K562 (cell line): ENCODE data around the gene C16orf89. TPM values are rescaled to one million over a fixed set of nuclear protein-coding genes. Genes with fewer than 3 reads are reported as not detected.

Experiments used
- CBFA2T2 ChIP-seq: fragments of 450-650 bp; conservative IDR thresholded peaks from 2 replicates; pipeline ENCODE4 v1.6.1; 2017; ENCODE audit warnings: mild to moderate bottlenecking
- CTBP1 ChIP-seq: fragments of 450-650 bp; IDR thresholded peaks from 2 replicates; pipeline ENCODE4 v1.6.1; 2016; ENCODE audit warnings: borderline replicate concordance
- E2F3 ChIP-seq: fragments of 250-450 bp; sonication (Bioruptor Pico); IDR thresholded peaks from 2 replicates; pipeline ENCODE4 v1.4.0; 2020; ENCODE audit warnings: mild to moderate bottlenecking
- ELF1 ChIP-seq: fragments of 200-800 bp; sonication (Bioruptor generic); IDR thresholded peaks from 2 replicates; pipeline ENCODE4 v1.6.1; 2016; ENCODE audit warnings: missing genetic modification characterization, missing compliant biosample characterization
- EP400 ChIP-seq: fragments of 450-650 bp; IDR thresholded peaks from 2 replicates; pipeline ENCODE4 v1.6.1; 2017; ENCODE audit warnings: antibody characterized with exemption, mild to moderate bottlenecking, moderate library complexity
- ETV1 ChIP-seq: fragments of 450-650 bp; conservative IDR thresholded peaks from 2 replicates; pipeline ENCODE4 v1.6.1; 2016; ENCODE audit warnings: missing genetic modification characterization, control low read depth, low read depth, missing compliant biosample characterization
- HIVEP1 ChIP-seq: fragments of 250-450 bp; sonication (Bioruptor Pico); IDR thresholded peaks from 2 replicates; pipeline ENCODE4 v1.4.0; 2020; ENCODE audit warnings: mild to moderate bottlenecking
- LCOR ChIP-seq: sonication (generic); formaldehyde crosslinking; IDR thresholded peaks from 2 replicates; pipeline ENCODE4 v1.8.0; 2022; ENCODE audit warnings: mild to moderate bottlenecking, missing genetic modification reagents
- MTA3 ChIP-seq: fragments of 450-650 bp; formaldehyde crosslinking; IDR thresholded peaks from 2 replicates; pipeline ENCODE4 v1.6.1; 2017; ENCODE audit warnings: mild to moderate bottlenecking, borderline replicate concordance
- NFE2L1 ChIP-seq: fragments of 450-650 bp; IDR thresholded peaks from 2 replicates; pipeline ENCODE4 v1.6.1; 2016; ENCODE audit warnings: missing genetic modification characterization, low read depth, mild to moderate bottlenecking, missing compliant biosample characterization, moderate library complexity, borderline replicate concordance
- POLR2A ChIP-seq: fragments of 450-650 bp; conservative IDR thresholded peaks from 2 replicates; pipeline ENCODE4 v1.6.1; 2016
- POLR2AphosphoS5 ChIP-seq: IDR thresholded peaks from 2 replicates; pipeline ENCODE4 v1.6.1; 2011; ENCODE audit warnings: mild to moderate bottlenecking, low read depth, low read length, moderate library complexity; ENCODE audit not compliant: control insufficient read depth, insufficient read depth
- RCOR1 ChIP-seq, 2 experiments: IDR thresholded peaks; 2 replicates each; pipeline ENCODE4 v1.6.1; 2012; ENCODE audit warnings: low read depth in 2 of 2, low read length in 2 of 2, borderline replicate concordance in 1 of 2, improper control_type of control experiment in 1 of 2
- SP2 ChIP-seq: IDR thresholded peaks from 2 replicates; pipeline ENCODE4 v1.6.1; 2011; ENCODE audit warnings: mild to moderate bottlenecking, low read depth, low read length, moderate library complexity; ENCODE audit not compliant: poor library complexity, severe bottlenecking; ENCODE audit errors: extremely low read depth
- SRSF1 ChIP-seq: fragments of 200-400 bp; formaldehyde crosslinking; IDR thresholded peaks from 2 replicates; pipeline ENCODE4 v1.6.1; 2017; ENCODE audit warnings: mild to moderate bottlenecking, low read depth, low read length, moderate library complexity
- TEAD1 ChIP-seq, 2 experiments: fragments of 450-650 bp in 1 of 2; sonication (generic) in 1 of 2; formaldehyde crosslinking; IDR thresholded peaks; 2 replicates each; pipeline versions ENCODE4 v1.4.0 to v1.8.0; 2020 to 2022; ENCODE audit warnings: mild to moderate bottlenecking in 2 of 2, missing genetic modification reagents in 1 of 2
- ZNF12 ChIP-seq: sonication (generic); formaldehyde crosslinking; IDR thresholded peaks from 2 replicates; pipeline ENCODE4 v1.4.0; 2020; ENCODE audit warnings: mild to moderate bottlenecking, missing genetic modification reagents
- ZNF146 ChIP-seq: IDR thresholded peaks from one replicate; pipeline ENCODE4 v1.6.1; 2018; ENCODE audit warnings: missing compliant biosample characterization; ENCODE audit not compliant: unreplicated experiment
- ZNF175 ChIP-seq: fragments of 200-800 bp; sonication (Bioruptor generic); IDR thresholded peaks from 2 replicates; pipeline ENCODE4 v1.6.1; 2016; ENCODE audit warnings: low read depth, mild to moderate bottlenecking, missing genetic modification characterization, missing compliant biosample characterization
- ZNF511 ChIP-seq: sonication (generic); formaldehyde crosslinking; IDR thresholded peaks from 2 replicates; pipeline ENCODE4 v1.8.0; 2022; ENCODE audit warnings: mild to moderate bottlenecking, missing genetic modification reagents
- ZNF780A ChIP-seq: fragments of 250-450 bp; sonication (Bioruptor Pico); IDR thresholded peaks from 2 replicates; pipeline ENCODE4 v1.5.0; 2021; ENCODE audit warnings: mild to moderate bottlenecking
- polyA plus RNA-seq, 8 experiments: library from polyadenylated mRNA; depleted of rRNA in 4 of 8; stranded (reverse) in 5 of 8; unstranded in 3 of 8; fragments of >200 nt; fragmentation: Nextera tagmentation in 2 of 8; fragmentation: Illumina TruSeq in 1 of 8; extraction: Ambion mirVana in 2 of 8; extraction: Trizol in 1 of 8; gene quantifications; 2 replicates each; pipeline versions ENCODE4 v1.2.1 to v1.2.3, GENCODE V29; 2011 to 2014; ENCODE audit warnings: inconsistent platforms in 1 of 8, missing spikeins in 1 of 8
- total RNA-seq, 7 experiments: library from RNA; depleted of rRNA in 6 of 7; stranded (reverse); fragments of >200 nt in 6 of 7; fragmentation: Illumina TruSeq in 2 of 7; extraction: Trizol in 2 of 7; gene quantifications; 2 replicates each; pipeline versions ENCODE4 v1.2.1 to v1.2.3, GENCODE V29; 2011 to 2021; ENCODE audit warnings: low replicate concordance in 1 of 7
- TF ChIP-seq, protein P1 (sequence below): fragments of 250-450 bp; sonication (Bioruptor Pico); IDR thresholded peaks from 2 replicates; pipeline ENCODE4 v1.4.0; 2020; ENCODE audit warnings: mild to moderate bottlenecking, moderate library complexity
- TF ChIP-seq, protein P2 (sequence below): sonication (generic); formaldehyde crosslinking; IDR thresholded peaks from 2 replicates; pipeline ENCODE4 v1.8.0; 2022; ENCODE audit warnings: missing genetic modification reagents, mild to moderate bottlenecking, borderline replicate concordance
- TF ChIP-seq, protein P3 (sequence below): fragments of 200-800 bp; sonication (Bioruptor generic); IDR thresholded peaks from 2 replicates; pipeline ENCODE4 v1.6.1; 2017; ENCODE audit warnings: missing genetic modification characterization, missing compliant biosample characterization

The C16orf89 gene
- total and polyA plus RNA-seq, 9 of the 15 experiments (the other 6 are each of a cell fraction or from before 2014, with no cell fraction given), result not detected

DNA sequence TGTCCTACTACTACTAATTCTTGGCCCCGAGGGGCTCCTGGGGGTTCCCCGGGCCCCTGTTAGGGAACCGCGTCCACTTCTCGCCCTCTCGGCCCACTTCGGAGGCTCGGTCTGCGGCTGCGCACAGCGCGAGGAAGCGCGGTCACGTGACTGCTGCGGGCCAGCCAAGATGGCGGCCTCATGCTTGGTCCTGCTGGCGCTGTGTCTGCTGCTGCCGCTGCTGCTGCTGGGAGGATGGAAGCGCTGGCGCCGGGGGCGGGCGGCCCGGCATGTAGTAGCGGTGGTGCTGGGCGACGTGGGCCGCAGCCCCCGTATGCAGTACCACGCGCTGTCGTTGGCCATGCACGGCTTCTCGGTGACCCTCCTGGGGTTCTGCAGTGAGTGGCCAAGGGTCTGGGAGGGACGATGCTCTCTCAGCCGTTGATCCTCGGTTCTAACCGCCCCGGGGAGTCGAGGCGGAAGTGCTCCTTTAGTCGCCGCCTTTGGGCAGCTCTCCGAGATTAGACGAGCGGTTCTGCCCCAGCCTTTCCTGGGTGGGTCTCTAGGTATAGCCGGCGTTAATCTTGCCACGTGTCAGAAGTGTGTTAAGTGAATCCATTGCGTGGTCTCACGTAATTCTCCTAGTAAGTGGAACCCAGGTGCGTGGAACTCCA is 6.1 kb upstream of the C16orf89 start, which contains the start of gene ALG1 (continued):
- TF ChIP-seq ZNF511 (CRISPR knock-in tag) (peak; percentile 78), EP400 (peak; percentile 89), CBFA2T2 (peak; percentile 95), RCOR1 (IDR thresholded peaks at IDR 0.05; ENCODE audit: borderline replicate concordance in 1 of 2, low read depth in 2 of 2, low read length in 2 of 2) (peak in 1 of 2 experiments; percentile 34; a peak in 2 of 4 replicates), HIVEP1 (CRISPR knock-in tag) (peak; percentile 14; the same call in 1 of the 2 replicates), ZNF175 (CRISPR knock-in tag) (no peak), ZNF146 (CRISPR knock-in tag) (no peak), ZNF12 (CRISPR knock-in tag) (no peak), SP2 (no peak), SRSF1 (no peak), MTA3 (peak; percentile 73; the same call in 1 of the 2 replicates), POLR2A (peak; percentile 97), LCOR (no peak), ELF1 (tag) (peak; percentile 58; the same call in 1 of the 2 replicates), ZNF780A (CRISPR knock-in tag) (no peak), TEAD1 (CRISPR knock-in tag; IDR thresholded peaks at IDR 0.05) (0 out of 4 replicates have a peak, but pooled peaks of 1 of the 2 experiments have one; percentile 24), NFE2L1 (no peak), ETV1 (tag) (0 out of 2 replicates have a peak, but pooled peaks have one; percentile 42), POLR2AphosphoS5 (peak; percentile 72; the same call in 1 of the 2 replicates), E2F3 (CRISPR knock-in tag) (peak; percentile 76; the same call in 1 of the 2 replicates), CTBP1 (peak; percentile 71)
- TF ChIP-seq, protein P1, sequence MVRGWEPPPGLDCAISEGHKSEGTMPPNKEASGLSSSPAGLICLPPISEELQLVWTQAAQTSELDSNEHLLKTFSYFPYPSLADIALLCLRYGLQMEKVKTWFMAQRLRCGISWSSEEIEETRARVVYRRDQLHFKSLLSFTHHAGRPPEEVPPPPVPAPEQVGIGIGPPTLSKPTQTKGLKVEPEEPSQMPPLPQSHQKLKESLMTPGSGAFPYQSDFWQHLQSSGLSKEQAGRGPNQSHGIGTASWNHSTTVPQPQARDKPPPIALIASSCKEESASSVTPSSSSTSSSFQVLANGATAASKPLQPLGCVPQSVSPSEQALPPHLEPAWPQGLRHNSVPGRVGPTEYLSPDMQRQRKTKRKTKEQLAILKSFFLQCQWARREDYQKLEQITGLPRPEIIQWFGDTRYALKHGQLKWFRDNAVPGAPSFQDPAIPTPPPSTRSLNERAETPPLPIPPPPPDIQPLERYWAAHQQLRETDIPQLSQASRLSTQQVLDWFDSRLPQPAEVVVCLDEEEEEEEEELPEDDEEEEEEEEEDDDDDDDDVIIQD (CRISPR knock-in tag), result no peak
- TF ChIP-seq, protein P2, sequence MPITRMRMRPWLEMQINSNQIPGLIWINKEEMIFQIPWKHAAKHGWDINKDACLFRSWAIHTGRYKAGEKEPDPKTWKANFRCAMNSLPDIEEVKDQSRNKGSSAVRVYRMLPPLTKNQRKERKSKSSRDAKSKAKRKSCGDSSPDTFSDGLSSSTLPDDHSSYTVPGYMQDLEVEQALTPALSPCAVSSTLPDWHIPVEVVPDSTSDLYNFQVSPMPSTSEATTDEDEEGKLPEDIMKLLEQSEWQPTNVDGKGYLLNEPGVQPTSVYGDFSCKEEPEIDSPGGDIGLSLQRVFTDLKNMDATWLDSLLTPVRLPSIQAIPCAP (CRISPR knock-in tag), result 0 out of 2 replicates have a peak, but pooled peaks have one; percentile 19
- TF ChIP-seq, protein P3, sequence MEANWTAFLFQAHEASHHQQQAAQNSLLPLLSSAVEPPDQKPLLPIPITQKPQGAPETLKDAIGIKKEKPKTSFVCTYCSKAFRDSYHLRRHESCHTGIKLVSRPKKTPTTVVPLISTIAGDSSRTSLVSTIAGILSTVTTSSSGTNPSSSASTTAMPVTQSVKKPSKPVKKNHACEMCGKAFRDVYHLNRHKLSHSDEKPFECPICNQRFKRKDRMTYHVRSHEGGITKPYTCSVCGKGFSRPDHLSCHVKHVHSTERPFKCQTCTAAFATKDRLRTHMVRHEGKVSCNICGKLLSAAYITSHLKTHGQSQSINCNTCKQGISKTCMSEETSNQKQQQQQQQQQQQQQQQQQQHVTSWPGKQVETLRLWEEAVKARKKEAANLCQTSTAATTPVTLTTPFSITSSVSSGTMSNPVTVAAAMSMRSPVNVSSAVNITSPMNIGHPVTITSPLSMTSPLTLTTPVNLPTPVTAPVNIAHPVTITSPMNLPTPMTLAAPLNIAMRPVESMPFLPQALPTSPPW (CRISPR knock-in tag), result peak; percentile 40; the same call in 1 of the 2 replicates
